Measurements from ENCODE around the gene ROR1.

Gene ROR1

DNA sequence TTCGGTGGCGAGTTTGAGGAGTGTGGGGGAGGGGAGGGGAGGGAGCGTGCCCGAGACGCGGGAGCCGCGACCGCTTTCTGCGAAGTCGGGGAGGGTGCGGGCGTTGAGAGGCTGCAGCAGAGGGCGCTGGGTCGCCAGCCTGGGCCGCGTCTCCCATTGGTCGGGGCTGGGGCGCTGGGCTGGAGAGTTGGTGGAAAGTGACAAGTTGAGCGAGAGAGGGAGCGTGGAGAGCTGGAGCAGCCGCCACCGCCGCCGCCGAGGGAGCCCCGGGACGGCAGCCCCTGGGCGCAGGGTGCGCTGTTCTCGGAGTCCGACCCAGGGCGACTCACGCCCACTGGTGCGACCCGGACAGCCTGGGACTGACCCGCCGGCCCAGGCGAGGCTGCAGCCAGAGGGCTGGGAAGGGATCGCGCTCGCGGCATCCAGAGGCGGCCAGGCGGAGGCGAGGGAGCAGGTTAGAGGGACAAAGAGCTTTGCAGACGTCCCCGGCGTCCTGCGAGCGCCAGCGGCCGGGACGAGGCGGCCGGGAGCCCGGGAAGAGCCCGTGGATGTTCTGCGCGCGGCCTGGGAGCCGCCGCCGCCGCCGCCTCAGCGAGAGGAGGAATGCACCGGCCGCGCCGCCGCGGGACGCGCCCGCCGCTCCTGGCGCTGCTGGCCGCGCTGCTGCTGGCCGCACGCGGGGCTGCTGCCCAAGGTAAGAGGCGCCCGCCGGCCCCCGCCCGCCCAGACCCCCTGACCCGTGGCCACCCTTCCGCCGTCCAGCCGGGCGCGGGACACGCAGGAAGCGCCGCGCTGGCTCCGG lies at the start of gene ROR1:
Gene ROR1 (plus strand): TSS at position 203 of the 802 bp plus-strand sequence.
- peak; percentile 47 for DNase-seq (ENCODE audit: low read depth)

DNA sequence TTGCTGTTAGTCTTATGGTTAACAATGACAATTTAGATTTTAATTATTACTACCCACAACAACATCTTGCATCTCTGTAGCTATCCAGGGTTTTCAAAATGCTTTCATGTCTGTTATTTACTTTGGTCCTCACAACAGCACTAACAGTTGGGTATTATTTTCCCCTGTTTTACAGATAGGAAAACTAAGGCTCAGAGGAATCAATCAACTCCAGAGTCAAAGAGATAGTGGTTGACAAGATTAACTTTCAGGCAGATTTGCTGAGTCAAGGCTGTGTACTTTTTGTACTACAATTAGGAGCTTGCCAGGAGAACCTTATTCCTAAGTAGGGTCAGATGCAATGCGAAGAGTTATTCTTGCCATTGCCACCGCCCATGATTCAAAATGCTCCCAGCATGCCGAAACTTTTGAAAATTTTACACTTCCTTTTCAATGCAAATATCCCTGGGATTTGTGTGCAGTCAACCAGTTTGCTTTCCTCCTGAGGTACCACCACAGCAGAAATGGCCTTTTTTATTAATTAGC lies 49.4 kb upstream of the ROR1 start:
- DNase-seq (ENCODE audit: low read depth): no peak

DNA sequence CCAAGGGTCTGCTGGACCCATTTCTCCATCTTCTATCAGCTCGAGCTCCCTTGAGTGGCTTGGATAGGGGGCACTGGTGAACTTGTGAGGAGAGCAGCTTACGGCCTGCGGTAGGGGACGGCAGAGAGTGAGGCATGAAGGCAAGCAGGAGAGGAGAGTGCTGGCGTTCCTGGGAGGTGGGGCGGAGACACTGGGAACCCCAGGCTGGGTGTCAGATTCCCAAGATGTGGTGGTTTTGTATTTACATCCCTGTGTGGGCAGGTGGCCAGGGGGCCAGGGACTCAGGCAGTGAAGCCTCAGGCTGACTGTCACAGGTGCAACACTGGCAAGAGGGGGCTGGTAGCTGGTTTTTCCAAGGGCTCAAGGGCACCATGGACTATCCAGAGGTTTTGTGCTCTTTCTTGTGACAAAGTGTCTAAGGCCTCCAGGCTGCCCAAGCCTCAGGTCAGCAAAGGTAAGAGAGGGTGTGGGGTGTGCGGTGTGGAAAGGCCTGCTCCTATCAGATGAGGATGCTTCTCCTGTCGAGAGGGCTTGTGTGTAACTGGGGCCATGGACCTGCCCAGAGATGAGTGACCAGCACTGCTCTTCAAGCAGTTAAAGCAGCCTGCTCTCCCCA lies 45.1 kb upstream of the ROR1 start:
- DNase-seq (ENCODE audit: low read depth): no peak

DNA sequence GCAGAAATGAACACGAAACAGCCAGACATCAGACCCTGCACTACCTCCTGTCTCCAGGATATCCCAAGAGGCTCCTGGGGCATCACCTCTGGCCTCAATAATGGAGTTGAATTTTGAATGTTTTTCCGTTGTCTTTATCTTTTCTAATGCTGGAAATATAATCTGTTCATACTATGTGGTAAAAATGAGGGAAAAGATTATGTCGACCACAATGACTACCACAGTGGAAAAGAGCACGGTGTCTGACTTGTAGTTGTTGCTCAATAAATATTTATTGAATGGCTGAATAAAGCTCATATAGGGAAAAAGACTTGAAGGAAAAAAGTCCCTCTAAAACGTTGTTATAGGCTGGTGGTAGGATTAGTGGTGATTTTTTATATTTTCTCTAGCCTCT lies 44.6 kb upstream of the ROR1 start:
- DNase-seq (ENCODE audit: low read depth): no peak

DNA sequence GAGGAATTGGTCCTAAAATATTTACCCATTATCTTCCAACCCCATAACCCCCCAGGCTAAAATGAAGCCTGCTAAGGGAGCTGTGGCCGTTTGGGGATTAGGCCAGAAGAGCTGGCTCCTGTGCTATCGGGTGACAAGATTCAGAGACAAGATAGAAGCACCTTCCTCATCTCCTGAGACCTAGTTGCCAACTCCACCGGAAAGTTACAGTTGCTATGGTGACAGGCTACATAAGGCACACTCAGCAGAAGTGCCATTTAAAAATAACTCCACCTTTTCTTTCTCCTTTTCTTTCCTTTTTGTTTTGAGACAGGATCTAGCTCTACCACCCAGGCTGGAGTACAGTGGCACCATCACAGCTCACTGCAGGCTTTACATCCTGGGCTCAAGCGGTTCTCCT lies 43.6 kb upstream of the ROR1 start:
- DNase-seq (ENCODE audit: low read depth): no peak

DNA sequence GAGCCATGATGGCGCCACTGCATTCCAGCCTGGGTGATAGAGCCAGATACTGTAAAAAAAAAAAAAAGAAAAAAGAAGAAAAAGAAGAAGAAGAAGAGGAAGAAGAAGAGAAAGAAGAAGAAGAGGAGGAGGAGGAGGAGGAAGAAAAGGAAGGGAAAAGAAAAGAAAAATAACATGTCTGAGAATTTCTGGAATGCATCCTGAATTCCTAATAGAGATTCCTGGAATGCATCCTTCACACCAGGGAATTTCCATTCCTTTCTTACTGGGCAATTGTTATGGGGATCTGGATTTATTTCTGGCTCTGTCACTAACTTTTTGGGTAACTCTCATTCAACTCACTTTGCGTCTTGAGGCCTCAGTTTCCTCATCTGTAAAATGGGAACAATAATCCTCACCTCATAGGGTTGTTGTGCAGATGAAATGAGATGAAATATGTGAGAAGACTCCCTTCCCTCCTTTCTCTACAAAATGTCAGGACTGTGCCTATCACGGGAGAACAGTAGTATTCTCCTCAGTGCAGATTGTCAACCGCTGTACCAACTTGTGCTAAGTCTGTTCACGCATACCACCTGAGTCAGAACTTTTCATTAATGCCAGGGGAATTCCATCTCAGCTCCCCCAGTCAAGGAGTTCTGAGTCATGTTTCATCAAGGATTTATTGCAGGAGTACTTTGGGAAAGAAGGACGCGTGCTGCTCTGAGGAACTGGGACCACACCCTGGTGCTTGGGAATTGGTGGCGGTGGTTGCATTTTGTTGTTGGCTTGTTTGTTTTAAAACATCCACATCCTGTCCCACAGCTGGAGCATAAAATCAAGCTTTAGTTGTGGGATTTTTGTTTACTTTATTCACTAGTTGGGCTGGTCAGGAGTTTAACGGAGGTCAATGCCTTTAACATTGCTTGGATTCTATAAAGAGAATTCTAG lies 42.4 kb upstream of the ROR1 start:
- peak; percentile 92 for DNase-seq (ENCODE audit: low read depth)

DNA sequence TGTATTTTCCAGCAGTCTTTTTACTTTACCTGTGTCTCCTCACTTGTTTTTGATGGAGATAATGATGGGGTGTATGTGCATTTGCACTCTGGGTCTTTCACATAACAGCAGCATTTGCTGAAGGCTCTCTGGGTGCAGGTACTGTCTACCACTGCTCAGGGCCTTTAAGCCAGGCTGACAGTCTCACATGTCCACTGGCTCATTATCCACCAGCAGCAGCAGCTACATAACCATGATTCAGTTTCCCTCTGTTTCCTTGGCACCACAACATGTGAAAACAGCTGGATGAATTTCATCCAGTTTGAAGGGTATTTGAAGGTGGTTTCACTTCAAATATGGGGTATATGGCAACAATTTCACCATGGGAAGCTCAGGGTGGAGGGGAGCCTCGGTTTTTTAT lies 41.2 kb upstream of the ROR1 start:
- DNase-seq (ENCODE audit: low read depth): no peak

DNA sequence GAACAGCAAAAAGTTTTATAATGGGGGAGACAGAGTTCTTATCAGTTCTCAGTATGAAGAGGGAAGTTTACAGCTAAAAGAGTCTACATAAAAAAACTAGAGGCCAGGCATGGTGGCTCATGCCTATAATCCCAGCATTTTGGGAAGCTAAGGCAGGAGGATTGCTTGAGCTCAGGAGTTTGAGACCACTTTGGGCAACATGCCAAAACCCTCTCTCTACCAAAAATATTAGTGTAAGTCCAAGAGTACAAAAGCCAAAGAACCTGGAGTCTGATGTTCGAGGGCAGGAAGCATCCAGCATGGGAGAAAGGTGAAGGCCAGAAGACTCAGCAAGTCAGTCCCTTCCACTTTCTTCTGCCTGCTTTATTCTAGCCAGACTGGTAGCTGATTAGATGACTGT lies 35.0 kb upstream of the ROR1 start:
- no peak for DNase-seq (ENCODE audit: low read depth)

DNA sequence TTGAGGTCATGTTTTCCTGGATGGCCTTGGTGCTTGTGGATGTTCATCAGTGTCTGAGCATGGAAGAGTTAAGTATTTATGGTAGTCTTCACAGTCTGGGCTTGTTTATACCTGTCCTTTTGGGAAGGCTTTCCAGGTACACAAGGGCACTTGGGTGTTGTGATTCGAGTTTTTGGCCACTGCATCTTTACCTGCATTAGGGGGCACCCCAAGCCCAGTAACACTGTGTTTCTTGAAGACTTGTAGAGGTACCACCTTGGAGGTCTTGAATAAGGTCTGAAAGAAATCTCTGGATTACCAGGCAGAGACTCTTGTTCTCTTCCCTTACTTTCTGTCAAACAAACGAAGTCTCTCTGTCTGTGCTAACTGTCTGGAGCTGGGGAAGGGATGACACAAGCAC lies 34.4 kb upstream of the ROR1 start:
- no peak for DNase-seq (ENCODE audit: low read depth)

DNA sequence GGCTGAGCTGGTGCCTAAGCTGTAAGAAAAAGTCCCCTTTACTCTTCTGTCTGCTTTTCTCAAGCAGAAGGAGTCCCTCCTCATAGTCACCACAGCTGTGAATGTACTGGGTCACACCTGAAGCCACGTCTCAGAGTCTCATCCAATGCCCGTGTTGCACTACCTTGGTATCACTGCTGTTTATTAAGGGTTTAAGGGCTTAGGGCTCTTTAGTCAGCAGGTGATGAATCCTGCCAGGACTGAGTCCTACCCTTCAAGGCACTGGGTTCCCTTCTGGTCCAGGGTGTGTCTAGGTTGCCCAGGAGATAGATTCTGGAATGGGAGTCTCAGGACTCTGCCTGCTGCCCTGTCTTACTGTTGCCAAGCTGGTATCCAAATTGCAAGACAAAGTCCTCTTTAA lies 33.4 kb upstream of the ROR1 start:
- no peak for DNase-seq (ENCODE audit: low read depth)

DNA sequence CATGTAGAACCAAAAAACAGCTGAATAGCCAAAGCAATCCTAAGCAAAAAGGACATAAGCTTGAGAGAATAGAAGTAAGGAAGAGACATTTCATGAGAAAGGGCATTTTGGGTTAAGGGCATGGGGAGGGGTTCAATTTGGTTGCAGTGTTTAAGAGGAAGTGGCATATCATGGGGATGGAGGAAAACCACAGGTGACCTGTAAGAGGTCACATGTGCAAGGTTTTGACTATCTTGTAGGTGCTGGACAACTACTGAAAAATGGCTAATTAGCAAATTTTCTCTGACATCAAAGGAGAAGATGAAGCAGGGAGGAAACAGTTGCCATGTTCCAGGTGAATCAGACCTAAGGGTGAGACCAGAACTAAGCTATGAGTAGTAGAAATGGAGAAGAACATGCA lies 31.3 kb upstream of the ROR1 start:
- no peak for DNase-seq (ENCODE audit: low read depth)

DNA sequence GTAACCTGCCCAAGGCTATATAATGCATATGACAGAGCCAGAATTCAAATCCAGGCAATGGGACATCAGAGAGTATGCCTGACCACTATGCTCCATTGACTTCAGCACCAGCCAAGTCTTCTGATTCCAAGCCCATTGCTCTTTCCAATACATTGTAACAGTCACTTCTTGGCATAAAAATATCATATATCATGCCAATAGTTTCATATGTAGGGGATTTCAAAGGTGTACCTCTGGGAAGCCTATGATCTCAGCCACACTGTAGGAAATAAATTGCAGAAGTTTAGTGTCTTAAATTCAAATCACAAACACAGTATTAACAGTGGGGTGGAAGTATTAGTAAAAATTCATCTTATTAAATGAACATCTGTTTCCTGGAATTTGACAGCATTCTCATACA lies 30.0 kb upstream of the ROR1 start:
- DNase-seq (ENCODE audit: low read depth): no peak

DNA sequence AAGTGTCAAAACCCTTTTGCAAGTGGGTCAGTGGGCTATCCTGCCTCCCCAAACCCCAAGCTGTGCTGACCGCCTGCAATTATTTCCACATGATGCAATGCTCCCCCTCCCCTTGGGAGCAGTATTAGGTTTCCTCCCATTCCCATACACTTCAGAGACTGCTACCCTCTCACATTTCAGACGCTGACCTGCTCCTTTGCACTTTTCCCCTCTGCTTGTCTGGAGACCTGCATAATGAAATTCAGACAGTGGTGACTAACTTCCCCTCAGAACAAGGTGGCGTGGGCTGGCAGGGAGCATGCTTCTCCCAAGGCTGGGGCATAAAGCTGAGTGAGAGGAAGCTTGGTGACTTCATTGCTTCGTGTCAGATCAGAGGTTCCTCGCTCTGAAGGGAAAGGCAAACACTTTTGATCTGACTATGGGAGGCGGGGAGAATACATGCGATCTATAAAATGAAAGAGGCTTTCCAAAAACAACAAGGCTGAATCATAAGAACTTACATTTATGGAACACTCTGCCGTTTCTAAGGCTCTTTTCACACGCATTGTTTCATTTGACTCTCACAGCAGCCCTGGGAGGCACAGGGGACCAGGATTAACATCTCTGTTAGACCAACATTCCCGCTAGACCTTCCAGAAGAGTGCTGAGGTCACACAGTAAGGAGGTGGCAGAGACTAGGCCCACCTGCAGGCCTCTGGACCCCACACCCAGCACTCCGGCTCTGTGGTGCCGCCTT lies 27.5 kb upstream of the ROR1 start:
- DNase-seq (ENCODE audit: low read depth): no peak

DNA sequence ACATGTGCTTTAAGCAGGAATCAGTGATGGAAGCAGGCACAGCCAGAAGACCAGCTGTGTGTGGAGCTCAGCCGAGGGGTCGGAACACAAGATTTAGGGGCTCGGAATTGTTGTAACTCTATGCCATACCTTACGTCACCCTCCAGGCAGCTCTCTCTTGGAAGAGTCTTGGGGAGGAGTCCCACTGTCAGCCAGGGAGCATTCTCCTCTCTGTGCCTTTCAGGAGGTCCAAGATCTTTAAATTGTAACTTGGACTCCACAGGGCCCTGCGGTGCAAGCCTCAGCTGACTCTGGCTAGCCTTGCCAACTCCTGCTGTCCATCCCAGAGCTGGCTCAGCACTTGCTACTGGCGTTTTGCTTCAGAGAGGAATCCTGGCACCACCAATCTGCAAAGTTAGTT lies 26.4 kb upstream of the ROR1 start:
- DNase-seq (ENCODE audit: low read depth): no peak

DNA sequence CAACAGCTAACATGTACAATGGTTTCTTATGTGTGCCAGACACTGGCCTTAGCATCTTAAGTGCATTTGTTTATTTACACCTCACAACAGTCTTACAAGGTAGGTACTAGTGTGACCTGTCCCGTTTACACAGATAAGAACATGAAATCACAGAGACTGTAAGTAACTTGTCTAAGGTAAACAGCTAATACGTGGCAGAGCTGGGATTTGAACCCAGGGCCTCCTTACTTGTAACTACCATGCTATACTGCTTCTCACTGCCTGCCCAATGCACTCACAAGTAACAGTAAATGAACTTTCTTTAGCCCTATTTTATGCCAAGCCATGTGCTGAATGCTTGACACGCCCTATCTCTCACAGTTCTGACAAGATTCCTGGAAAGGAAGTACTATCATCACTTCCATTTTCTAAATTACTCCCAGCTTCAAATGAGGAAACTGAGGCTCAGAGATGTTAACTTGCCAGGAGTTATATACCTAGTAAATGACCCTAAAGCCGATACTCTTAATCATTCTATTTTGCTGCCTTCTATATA lies 25.7 kb upstream of the ROR1 start:
- DNase-seq (ENCODE audit: low read depth): no peak

DNA sequence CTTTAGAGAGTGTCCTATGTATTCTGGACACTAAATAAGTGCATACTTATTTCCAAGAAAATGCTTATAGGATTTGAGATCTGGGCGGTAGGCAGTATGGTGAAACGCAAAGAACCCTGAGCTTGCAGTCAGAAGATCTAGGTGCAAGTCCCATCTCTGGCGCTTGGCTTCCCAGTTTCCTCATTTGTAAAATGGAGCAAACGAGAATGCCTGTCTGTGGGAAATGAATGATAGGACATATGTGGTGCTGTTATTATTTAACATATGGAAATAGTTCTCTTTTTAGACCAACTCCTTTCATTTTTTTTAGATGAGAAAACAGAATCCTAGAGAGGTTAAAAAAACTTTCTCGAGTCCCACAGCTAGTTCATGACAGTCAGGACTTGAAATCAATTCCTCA lies 25.2 kb upstream of the ROR1 start:
- no peak for DNase-seq (ENCODE audit: low read depth)

DNA sequence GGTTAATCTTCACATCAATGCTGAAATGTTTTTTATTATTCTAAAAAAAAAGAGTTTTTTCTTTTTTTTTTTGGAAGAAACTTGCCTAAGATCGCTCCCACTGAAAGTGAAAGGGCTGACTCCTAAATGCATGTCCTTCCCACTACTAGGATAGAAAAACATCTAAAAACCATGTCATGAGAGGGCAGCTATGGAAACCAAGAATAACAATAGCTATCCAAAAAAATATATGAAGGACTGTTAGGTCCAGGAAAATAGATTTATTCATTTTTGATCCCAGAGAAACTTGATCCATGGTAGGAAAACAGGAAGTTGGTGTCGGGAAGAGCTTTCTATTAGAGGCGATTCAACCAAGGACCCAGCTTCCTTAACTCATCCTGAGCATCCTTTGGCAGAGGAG lies 23.1 kb upstream of the ROR1 start:
- no peak for DNase-seq (ENCODE audit: low read depth)

DNA sequence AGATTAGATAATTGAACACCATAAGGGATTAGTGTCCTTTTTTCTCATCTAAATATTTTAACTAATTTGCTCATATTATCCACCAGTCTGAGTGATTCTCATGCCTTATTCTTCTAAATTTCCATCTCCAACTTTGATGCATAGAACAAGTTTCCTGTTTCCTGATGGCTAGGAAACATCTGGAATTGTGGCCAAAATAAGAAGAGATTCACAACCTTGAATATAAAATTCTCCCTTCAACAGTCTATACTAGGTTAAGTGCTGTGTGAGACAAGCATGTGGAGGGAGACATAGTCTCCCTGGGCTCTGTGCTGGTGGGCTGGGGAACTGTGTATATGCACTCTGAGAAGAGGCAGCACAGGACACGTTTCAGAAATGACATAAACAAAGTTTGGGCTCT lies 21.6 kb upstream of the ROR1 start:
- DNase-seq (ENCODE audit: low read depth): no peak

DNA sequence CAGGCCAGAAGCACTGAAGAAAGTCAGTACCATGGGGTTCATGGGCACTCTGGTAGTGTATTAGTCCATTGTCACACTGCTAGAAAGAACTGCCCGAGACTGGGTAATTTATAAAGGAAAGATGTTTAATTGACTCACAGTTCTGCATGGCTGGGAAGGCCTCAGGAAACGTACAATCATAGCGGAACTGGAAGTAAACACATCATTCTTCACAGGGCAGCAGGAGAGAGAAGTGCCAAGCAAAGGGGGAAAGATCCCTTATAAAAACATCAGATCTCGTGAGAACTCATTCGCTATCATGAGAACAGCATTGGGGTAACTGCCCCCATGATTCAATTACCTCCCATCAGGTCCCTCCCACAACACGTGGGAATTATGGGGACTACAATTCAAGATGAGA lies 20.2 kb upstream of the ROR1 start:
- DNase-seq (ENCODE audit: low read depth): no peak

DNA sequence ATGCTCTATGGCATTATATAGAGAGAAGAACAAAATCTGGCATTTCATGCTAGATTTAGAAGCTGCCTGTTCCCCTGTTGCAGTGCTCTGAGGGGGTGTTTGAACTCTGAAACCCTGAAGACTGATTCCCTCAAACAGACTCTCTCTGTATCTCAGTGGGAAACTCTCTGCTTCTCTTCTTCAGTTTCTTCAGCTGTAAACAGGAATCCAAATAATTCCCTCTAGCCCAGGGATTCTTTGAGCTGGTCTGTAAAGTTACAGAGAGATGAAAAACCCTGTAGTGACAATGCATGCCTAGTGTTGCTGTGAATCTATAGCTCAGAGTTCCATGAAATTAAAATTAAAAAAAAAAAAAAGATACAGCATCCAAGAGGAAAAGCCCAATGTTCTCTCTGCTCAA lies 17.0 kb upstream of the ROR1 start:
- DNase-seq (ENCODE audit: low read depth): no peak

DNA sequence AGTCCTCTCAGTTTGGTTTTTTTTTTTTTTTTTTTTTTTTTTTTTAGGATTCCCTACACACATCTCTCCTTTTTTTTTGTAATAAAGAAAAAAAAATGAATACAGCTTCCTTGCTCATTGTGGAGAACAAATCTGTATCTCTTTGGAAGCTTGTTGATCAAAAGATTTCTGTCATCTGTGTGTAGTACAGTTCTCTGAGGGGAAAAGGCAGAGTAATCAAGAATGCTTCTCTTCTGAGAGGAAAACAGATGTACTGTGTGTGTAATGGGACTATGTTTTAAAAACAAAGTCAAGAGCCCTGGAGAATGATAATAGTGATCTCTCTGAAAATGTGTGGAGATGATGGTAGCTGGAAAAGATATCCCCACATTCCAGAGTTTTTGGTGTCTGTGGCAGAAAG lies 16.5 kb upstream of the ROR1 start:
- DNase-seq (ENCODE audit: low read depth): no peak

DNA sequence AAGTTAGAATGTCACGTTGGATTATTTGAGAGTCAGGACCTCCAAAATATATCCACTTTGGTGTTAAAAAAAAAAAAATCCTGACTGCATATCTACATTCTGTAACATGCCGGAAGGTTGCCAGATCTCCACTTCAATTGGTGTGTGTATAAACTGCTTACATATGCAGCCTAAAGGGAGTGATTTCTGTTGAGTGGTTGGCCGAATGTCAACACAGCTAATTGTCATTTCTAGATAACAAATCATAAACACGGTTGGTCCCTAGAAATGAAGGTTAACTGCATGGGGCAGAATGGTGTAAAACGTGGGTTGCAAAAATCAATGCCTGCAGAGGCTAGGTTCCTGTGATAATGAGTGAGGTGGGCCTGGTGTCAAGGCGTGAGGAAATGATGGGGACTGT lies 15.0 kb upstream of the ROR1 start:
- no peak for DNase-seq (ENCODE audit: low read depth)
